NCI-H1930 (cell line): ENCODE measurements around the gene EPHA10.
A peak's percentile ranks its signal among the peaks of the same experiment; 100 is the strongest.

Source experiments
- DNase-seq, 2 experiments: peaks; one replicate each; lab custom pipeline; 2025; lab: John Stamatoyannopoulos, UW

Gene EPHA10

DNA sequence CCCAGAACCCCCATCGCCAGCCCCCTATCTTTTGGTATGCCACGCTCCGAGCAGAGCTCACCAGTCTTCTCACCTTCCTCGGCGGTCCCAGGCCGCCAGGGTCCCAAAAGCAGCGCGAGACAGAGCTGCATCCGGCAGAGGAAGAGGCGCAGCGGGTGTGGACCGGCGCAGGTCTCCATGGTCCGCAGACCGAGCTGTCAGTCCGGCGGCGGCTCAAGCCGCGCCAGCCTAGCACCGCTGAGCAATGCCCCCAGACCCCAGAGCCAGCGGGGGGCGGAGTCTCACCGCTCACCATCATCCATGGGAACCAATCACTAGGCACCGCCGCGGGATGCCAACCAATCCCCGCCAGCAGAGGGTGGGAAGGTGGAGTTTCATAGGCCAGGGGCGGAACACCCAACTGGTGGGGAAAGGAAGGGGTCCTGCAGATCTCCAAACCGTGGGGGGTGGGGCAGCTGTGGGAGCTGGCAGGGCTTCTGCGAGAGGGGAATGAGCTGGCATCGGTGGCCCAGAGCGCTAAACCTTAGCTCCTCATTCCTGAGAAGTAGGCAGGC lies at the start of gene EPHA10:
Gene EPHA10 (minus strand): TSS at position 233 of the 554 bp plus-strand sequence. CDS start 54 bp downstream, at position 179.
- peak; percentile 68 to 83 for DNase-seq

DNA sequence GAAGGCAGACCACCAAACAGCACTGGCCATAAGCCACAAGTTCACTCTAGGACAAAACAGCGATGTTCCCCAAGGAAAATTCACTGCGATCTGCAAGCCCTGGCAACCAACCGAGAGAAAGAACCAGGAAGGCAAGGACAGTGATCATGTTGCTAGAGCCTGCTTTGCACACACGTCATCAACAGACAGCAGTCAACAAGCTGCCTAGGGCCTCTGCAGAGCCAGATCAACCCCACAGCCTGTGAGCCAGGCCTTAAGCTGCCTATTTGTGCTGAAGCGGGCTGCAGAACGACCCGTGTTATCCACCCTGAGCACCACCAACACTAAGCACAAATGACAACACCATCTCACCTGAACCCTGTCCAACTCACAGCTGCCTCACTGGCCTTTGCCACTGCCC lies 49.3 kb upstream of the EPHA10 start:
- DNase-seq, result no peak

DNA sequence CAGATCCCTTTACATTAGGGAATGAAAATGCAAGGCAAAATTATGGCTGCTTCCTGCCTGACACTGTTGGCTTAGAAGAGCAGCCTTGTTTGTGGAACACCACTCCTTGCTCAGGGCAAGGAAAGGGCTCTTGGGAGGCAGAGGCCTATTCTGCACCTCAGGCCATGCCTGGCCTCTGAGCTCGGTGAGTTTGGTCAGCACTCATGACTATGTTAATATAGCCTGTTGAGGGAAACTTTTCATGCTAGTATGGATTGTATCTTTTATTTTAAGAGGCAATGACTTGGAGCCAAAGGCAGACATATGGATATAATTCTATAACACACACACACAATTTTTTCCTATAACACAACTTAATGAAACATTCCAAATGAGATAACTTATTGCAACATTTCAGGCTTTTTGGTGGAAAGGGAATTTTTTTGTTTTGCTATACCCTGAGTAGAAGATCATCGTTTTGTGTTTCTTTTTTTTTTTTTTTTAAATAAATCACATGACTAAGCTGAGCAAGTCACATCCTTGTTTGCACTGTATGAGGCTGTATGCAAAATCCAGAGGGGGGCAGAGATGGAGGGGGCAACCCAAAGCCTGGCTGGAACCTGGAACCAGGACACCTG lies 48.7 kb upstream of the EPHA10 start:
- DNase-seq, result no peak

DNA sequence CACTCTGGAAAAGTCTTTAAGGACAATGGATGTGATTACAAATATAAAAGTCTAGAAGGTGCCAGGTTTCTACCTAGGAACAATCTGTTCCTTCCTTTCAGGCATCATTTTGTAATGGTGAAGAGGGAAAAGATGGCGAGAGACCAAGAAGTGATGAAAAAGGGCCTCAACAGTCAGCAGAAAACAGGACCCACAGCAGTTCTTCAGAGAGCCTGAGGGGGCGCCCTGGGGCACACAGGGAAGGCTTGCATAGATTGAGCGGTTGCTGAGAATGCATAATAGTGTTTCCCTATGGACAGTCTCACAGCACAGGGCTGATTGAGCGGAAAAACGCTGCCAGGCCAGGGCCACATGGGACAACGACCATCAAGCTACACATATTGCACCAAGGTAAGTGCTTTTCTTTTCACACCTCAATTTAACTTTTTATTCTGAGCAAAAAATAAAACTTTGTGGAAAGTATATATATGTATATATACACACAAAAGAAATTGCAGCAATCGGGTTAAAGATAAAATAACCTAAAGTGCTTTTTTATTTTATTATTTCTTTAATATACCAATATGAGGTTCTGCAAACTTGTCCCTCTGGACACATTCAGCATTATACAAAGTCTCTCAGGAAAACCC lies 46.2 kb upstream of the EPHA10 start:
- peak; percentile 69 to 77 for DNase-seq

DNA sequence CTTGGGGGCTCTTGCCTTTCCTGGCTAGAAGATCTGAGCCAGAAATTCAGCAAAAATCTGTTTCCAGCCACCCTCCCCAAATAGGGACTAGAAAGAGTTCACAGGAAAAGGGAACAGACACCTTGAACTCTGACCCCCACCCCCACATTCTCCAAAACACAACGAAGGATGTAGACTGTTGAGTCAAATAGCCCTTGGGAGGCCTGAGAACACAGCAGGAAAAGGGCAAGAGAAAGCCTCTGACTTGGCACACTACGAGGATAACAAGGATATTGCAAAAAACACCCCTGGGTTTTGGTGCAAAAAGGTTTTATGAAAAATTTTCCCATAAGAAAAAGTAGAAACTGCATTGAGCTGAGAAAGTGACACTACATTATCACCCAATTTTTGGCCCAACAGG lies 45.0 kb upstream of the EPHA10 start:
- DNase-seq, result no peak

DNA sequence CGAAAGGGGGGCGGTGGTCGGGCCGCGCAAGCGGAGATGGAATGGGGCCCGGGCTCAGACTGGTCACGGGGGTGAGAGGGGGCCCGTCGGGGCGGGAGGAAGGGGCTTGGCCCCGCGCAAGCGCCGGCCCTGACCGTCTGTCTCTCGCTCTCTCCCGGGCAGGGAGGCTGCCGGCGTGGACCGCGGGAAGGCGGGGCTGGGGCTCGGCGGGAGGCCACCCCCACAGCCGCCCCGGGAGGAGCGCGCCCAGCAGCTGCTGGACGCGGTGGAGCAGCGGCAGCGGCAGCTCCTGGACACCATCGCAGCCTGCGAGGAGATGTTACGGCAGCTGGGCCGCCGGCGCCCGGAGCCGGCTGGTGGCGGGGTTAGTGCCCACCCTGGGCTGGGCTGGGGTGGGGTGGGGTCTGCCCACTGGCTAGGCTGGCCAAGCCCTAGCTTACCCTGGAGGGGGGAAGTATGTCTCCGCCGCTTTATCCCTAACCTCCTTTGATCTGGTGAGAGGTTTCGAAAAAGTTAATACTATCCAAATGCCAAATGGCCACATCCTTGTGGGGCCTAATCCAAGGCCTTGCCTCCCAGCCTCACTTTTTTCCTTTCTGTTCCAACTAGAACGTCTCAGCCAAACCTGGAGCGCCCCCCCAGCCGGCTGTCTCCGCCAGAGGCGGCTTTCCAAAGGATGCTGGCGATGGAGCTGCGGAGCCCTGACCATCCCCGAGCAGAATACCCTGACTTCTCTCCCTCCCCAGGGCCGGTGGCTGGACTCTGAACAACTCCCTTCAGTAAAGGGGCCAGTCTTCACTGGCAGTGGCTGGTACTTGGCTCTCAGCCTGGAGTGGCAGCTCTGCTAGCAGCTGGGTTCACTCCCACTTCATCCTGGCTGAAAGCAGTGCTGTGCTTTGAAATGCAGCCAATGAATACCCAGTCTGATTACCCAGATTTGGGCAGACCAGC lies 43.7 kb upstream of the EPHA10 start:
- DNase-seq, result peak; percentile 21 to 72

DNA sequence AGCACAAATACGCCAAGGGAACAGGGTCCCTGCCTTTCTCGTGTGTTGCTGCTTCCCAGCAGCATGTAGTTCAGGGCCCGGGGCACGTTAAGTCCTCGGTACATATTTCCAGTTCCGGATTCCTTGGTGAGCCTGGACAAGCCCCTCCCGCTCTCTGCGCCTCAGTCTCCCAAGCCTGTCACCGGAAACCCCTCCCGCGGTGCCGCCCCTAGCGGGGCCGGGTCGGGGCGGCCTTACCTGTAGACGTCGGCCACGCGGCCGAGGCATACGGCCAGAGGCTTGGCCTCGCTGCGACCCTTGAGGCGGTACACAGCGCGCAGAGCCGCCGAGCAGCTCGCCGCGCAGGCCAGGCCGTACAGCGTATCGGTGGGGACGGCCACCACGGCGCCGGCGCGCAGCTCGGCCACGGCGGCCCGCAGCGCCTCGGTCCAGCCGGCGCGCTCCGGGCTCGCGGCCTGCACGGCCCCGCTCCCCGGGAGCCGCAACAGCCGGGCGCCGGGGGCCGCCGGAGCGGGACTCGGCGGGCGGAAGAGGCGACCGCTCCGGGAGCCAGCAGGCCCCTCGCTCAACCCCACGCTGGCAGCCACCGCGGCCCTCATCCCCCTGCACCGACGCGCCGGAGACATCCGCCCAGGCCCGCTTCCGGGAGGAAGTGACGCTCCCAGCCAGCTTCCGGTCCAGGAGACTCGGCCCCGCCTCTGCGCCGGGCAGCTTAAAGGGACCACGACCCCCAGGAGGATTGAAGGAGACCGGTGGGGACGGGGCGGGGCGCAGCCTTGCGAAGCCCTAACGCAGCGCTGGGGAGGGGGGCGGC lies 42.8 kb upstream of the EPHA10 start, which contains the start of the genes C1orf122 and YRDC:
Gene C1orf122 (plus strand): TSS at position 236 of the 814 bp plus-strand sequence. CDS start 615 bp downstream, outside the sequence.
Gene YRDC (minus strand): TSS at position 654 of the 814 bp plus-strand sequence. CDS start 28 bp downstream, at position 626.
- peak; percentile 92 to 93 for DNase-seq

DNA sequence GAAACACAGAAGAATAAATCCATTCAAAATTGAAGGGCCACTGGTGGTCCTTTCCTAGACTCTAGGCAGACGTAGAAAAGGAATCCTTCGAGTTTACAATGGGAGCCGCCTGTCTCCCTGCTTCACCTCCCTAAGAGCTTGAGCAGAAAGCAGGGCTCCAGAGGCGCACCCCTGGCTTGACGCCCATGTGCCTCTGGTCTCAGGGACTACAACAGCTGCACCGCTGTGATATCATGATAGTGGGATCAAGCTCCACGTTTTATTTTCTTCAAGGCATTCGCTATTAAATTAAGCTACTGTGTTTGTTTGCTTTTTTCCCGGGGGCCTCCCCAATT lies 42.3 kb upstream of the EPHA10 start:
- no peak for DNase-seq

DNA sequence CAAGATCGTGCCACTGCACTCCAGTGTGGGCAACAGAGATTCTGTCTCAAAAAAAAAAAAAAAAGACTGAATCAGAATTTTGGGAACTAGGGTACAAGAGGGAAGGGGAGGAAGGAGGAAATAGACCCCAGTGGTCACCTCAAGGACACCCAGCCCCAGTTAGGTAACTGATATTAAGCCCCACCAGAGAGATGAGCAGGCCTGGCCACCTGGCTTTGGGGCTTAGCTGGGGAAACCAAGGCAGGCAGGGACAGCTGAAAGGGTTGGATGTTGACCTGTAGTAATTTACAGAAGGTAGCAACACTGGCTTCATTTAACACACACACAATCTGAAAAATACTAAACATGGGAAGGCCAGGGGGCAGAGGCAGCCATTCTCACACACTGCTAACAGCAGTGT lies 37.5 kb upstream of the EPHA10 start:
- no peak for DNase-seq

DNA sequence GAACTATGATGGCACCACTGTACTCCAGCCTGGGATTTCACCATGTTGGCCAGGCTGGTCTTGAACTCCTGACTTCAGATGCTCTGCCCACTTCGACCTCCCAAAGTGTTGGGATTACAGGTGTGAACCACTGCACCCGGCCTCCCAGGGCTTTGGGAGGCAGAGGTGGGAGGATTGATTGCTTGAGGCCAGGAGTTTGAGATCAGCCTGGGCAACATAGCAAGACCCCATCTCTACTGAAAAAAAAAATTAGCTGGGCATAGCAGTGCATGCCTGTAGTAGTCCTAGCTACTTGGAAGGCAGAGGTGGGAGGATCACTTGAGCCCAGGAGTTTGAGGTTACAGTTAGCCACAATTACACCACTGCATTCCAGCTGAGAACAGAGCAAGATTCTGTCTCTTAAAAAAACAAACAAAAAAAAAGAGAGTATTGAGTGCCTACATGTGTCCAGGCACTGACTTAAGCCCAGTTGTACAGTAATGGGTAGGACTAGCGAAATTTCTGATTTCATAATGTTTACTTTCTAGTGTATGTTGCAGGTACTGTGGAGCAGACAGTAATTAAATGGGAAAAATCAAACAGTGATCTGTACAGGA lies 32.9 kb upstream of the EPHA10 start:
- no peak for DNase-seq

DNA sequence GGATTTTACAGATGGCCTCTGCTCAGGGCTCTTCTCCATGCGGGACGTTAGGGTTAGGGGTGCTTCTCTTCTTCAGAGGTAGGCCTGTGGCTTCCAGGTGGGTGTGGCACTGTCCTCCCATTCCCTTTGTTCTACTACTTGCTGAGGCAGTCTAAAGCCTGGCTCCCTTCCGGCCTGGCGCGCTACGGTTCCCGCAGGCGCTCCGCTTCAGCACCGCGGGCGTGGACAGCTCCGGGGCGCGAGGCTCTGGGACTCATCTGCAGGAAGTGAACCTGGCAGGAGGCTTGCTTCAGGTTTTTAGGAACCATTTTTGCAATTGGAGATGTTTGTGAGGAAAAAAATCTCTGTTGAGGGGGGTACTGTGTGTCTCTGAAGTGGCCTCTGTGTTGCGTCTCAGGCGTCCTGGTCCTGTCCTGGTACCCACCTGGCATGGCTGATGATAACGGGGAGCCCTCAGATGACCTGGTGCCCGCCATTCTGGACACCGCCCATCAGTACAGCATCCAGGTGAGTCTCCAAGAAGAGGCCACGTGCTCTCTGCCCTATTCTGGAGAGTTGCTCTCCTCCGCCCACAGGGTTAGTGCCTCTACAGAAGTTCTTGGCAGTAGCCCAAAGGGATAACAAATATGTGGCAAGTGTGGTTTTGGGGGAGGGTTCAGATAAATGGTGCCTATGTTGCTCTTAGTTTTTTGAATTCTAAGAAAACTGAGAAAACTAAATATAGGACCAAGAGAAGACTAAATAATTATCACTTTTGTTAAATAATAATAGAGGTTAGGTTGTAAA lies 30.6 kb upstream of the EPHA10 start:
- no peak for DNase-seq

DNA sequence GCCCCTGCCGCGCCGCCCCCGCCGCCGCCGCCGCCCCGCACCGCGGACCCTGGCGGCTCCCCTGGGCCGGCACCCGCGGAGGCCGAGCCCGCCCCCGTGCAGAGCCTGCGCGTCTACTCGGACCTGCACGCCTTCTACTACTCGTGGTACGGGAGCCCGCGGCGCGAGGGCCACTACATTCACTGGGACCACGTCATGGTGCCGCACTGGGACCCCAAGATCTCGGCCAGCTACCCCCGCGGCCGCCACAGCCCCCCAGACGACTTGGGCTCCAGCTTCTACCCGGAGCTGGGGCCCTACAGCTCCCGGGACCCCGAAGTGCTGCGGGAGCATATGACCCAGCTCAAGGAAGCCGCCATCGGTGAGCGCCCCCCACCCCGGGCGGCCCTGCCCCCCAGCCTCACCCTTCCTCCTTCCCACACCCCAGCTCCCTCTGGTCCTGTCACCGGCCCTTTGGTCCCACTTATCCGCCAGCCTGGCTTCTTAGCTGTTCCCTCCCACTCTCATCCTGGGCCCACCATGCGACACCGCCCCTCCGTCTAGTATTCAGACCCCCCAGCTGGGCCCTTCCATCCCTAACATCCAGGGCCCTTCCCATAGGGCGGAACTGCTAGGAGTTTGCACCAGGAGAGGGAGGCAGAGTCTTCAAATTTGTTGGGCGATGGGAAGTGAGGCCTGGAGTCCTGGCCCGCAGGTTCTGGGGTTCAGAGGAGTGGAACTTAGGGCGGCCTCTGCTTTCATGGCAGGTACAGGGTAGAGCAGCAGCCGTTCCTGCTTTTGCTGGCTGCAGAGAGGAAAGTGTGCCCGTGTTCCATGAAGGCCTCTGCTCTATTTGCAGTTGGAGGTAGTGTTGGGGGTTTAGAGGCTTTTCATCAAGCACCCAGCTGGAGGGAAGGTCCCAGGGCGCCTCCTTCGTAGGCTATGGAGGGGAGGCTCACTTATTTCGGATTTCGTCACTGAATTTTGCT lies 29.7 kb upstream of the EPHA10 start:
- DNase-seq, result no peak

DNA sequence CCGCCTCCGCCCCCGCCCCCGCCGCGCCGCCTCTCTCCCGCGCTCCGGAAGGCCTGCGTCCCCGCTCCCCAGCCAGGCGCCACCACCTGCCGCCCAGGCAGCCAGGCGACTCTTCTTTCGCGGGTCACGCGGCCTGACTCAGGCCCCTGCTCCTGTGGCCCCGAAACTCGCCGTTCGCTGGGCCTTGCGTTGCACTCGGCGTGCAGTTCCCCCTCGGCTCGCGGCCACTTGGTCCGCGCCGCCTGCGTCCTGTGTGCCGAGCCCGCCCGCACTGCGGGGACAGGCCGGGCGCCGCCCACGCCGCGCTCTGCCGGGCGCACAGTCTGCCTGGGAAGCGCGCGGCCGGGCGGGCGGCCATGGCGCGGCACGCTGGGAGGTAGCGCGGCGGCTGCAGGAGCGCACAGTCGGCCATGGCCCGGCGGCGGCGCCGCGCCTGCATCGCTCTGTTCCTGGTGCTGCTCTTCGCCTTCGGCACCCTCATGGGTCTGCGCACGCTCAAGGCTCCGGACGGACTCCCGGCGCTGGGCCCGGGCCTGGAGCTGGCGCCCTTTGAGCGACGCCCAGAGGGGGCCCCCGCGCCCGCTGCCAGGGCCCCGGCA lies 29.0 kb upstream of the EPHA10 start, which contains the start of gene MANEAL:
Gene MANEAL (plus strand): TSS at position 75 of the 599 bp plus-strand sequence. CDS start 336 bp downstream, at position 411.
- peak; percentile 27 to 46 for DNase-seq

DNA sequence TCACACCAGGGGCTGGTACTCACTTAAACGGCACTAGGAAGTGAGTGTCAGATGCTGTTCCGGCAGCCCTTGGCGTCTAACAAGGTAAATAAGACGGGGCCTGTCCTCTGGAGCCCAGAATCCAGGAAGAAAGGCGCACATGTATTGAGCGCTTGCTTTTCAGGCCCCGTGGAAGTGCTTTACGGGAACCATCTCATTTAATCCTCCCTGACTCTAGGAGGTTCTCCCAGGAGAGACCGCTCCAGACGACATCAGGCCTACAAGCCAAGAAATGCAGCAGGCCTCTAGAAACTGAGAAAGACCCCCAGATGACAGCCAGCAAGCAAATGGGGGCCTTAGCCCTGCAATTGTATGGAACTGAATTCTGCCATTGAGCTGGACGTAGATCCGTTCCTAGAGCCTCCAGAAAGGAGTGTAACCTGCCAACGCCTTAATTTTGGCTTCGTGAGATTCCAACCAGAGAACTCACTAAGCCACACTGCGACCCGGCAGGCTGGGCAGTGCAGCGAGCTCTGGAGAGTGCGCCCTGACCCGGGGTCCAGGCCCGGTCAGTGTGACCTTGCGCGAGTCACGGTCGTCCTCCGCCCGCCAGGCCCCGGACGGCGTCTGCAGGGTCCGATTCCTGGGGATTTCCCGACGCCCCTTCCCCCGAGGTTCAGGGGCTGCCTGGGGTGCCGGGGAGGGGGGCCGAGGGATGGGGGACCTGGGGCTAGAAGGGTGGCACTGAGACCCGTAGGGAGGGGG lies 28.2 kb upstream of the EPHA10 start:
- no peak for DNase-seq

DNA sequence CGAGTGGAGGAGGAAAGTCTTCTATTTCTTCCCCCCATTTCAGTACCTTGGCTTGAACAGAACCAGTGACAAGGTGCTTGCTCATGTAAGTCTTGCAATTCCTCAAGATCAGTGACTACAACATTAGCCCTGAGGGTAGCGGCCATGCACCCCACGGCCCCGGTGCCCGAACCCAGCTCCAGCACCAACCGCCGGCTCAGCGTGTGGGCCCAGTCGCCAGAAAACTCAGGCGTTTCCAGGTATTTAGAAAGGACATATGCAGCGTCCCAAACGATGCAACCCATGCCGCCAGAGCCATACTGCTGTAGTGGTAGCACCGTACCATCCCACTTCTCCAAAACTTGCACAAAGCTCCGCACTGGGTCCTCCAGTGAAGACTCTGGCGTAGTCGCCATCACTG lies 17.6 kb upstream of the EPHA10 start:
- DNase-seq, result no peak

DNA sequence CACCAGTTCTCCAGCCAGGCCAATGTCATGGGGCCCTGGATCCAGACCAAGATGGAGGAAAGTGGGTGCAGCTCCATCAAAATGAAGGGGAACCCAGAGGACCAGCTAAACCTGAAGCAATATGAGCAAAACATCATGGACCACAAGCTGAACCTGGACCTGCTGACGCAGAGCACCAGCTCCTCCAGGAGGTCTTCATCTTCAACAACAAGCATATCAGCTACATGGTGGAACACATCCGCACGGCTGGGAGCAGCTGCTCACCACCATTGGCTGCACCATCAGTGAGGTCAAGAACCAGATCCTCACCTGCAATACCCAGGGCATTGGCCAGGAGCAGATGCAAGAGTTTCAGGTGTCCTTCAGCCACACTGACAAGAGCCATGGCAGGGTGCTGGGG lies 13.7 kb upstream of the EPHA10 start:
- no peak for DNase-seq

DNA sequence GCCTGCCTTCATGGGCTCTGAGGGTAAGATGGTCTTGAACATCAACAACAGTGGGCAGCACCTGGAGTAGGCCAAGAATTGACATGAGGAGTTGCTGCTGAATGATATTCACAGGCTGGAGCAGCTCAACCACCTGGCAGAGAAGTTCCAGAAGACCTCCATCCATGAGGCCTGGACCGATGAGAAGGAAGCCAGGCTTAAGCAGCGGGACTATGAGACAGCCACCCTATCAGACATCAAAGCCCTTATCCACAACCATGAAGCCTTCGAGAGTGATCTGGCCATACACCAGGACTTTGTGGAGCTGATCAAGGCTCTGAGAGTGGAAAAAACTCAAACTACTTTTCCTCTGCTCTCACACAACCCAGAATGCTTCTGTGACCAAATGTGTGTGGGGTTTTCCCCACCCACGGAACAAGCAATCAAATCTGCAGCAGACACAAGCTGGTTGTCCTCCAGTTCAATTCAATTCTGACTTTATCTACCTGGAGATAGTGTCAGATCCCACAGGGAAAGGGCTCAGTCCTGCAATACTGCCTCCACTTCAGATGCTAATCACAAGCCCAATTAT lies 12.1 kb upstream of the EPHA10 start:
- DNase-seq, result no peak
